MV-4-11 (cell line): Measurements from ENCODE around the gene RASSF7.

Experiments
- DNase-seq: peaks from one replicate; lab custom pipeline; 2025; lab: John Stamatoyannopoulos, UW

Gene RASSF7

DNA sequence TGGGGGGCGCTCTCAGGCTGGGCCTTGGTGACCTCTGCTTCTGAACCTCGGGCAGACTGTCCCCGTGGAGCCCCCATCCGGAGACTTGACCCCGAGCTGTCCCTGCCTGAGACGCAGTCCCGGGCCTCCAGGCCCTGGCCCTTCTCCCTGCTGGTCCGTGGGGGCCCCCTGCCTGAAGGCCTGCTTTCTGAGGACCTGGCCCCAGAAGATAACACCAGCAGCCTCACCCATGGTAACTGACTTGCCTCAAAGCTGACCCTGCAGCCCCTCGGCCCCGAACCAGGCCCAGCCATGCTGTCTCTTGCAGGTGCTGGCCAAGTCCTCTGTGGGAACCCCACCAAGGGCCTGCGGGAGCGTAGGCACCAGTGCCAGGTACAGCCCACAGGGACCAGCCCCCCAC is 9.2 kb upstream of the RASSF7 start:
- no peak for DNase-seq

GRCh38 chr11:553083-553987 is 7.4 kb upstream of the RASSF7 start:
- DNase-seq, result no peak

- no peak for DNase-seq
These were observed 6.8 kb upstream of the RASSF7 start for GRCh38 chr11:553988-554340.

DNA sequence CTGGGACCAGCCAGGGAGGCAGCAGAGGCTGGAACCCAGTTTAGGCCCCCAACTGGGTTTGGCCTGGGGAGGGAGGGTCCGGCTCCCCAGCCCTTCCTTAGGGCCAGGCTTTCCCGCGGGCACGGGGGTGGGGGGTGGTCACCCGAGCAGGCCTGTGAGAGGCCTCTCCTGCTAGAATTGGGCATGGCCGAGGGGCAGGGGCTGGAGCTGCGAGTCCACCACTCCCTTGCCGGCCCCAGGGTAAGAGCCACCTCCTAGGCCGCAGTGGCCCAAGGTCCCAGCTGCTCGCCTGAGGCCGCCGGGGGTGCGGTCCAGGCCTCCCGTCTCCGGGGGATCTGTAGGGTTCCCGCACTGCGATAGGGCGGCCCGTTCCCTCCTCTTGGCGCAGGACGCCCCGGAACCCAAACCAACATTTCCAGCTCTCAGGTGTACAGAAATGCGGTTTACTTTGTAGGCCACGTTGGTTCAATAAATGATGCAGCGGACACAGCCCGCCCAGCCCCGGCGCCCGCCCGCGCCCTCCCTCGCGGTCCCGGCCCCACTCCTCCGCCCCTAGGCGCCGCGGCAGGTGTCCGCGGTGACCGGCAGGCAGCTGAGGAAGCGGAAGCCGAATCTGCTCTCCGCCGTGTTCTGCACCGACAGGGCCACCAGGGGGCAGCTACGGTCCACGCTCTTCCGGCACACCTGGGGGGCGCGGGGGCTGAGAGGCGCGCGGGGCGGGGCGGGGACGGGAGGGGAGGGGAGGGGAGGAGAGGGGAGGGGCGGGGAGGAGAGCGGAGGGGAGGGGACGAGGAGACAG is 6.1 kb upstream of the RASSF7 start:
- peak; percentile 30 for DNase-seq

GRCh38 chr11:555227-555779 is 5.5 kb upstream of the RASSF7 start:
- no peak for DNase-seq

DNA sequence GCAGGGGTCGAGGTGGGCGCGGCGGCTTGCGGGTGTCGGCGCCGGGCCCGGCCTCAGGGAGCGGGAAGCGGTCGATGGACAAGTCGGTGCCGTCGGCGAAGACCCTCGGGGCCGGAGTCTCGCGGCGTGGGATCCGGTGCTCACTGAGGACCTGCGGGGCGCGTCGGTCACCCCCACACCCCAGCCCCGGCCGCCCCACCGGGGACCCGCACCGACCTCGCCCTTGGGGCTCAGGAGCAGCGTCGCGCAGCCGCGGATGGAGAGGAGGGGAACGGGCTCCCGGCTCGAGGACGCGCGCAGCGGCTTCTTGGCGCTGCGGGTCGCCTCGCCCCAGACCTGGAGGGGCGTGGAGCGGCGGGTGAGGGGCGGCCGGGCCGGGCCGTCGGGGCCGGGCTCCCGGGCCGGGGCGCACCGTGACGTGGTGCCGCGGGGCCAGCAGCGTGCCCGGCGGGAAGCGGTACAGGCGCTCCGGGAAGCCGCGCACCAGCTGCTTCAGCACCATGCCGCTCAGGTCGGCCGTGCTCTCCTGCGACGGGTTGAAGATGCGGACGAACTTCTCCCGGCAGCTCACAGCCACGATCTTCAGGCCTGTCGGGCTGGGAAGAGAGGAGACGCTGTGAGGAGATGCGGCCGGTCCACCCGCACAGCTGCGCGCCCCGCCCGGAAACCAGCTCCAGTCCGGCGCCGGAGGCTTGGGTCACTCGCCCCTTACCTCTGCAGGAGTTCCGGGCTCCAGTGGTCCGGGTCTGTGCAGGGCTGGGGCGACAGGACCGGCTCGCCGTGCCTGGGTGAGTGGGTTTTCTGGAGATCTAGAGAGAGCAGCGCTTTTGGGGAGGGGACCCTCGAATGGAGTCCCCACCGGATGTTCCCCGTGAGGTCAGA is 4.7 kb upstream of the RASSF7 start:
- DNase-seq, result no peak

DNA sequence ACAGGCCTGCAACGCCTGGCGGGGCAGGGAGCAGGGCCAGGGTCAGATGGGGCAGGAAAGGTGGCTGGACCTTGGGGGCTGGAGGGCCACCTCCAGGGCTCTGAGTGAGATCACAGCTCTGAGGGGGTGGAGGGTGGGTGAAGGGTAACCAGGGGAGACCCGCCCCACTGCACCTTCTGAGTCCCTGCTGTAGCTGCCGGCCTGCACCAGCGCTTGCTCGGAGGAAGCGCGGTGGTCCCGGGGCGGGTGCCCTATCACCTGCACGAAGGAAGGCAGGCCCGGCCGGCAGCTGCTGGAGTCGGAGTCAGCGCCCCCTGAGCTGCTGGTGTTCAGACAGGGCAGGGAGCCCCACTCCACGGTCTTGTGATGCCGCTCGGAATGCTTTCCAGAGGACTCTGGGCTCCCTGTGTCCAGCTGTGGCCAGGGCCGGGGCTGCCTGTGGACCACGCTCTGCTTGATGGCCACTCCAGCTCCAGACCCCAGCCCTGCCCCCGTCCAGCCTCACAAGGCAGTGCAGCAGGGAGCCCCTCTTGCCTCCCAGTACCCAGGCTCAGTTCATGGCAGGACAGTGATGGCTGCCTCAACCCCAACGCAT is 4.0 kb upstream of the RASSF7 start:
- DNase-seq, result no peak

DNA sequence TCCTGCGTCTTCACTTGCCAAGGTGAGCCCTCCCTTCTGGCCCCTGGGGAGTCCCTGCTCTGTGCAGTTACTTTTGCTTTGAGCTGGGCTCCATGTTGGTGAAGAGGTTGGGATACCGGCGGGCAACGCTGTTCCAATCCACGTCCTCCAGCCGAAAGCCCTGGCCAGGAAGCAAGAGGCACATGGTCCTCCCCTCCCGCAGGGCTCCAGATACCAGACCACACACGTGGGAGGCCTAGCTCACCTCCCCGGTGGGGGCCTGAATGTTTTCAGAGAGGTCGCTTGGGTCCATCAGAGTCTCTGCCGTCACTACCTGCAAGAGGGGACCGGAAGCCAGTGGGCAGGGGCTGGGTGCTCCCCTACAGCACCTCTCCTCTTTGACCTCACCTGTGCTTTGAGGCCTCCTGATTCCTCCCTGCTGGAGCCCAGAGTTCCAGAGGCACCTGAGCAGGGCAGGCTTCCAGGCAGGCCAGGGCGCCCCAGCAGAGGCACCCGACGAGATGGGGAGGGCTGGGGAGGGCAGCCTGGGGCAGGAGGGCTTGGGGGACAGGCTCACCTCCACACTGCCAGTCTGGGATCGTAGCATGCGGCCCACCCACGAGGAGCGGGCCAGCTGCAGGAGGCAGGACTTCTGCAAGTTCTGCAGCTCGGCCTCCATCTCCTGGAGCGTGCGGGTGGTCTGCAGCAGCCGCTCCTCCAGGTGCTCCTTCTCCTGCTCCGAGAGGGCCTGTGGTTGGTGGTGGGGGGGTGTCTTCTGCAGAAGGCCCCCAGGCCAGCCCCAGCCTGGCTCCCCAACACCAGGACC is 3.2 kb upstream of the RASSF7 start:
- no peak for DNase-seq

DNA sequence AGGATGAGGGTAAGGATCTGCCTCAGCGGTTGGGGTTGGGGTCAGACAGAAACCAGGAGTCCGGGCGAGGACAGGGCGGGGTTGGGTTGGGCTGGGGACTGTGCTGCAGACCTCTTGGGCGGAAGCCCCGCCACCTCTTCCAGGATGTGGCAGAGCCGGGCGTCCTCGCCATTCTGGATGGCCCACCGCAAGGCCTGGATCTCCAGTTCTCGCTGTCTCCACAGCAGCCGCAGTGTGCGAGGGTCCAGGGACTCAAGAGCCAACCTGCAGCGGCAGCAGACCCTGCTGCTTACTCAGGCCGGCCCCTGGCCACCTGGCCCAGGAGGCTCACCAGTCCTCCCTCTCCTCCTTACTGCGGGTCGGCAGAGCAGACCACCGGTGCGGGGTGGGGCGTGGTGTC is 2.3 kb upstream of the RASSF7 start:
- no peak for DNase-seq

- no peak for DNase-seq
These were observed 1.6 kb upstream of the RASSF7 start for GRCh38 chr11:559020-559620.

DNA sequence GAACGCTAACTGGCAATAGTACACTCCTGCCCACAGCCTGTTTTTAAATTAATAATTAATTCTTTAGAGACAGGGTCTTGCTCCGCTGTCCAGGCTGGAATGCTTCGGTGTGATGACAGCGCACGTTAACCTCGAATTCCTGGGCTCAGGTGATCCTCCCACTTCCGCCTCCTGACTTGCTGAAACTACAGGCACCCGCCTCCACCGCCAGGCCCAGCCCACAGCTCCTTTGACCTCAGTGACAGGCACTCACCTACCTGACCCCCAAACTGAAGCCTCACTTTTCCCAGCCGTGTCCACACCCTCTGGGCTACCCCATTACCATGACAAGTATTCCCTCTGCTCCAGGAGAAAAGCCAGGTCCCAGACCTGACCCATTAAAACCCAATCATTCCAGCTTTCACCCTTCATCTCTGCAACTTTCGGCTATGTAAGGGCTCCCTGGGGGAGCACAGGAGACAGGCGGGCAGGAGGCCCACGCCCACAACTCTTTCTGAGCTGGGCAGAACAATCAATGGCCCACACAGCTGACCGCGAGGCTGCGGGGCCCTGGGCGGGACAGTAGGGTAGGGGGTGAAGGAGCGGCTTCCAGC is 962 bp upstream of the RASSF7 start:
- DNase-seq, result no peak

DNA sequence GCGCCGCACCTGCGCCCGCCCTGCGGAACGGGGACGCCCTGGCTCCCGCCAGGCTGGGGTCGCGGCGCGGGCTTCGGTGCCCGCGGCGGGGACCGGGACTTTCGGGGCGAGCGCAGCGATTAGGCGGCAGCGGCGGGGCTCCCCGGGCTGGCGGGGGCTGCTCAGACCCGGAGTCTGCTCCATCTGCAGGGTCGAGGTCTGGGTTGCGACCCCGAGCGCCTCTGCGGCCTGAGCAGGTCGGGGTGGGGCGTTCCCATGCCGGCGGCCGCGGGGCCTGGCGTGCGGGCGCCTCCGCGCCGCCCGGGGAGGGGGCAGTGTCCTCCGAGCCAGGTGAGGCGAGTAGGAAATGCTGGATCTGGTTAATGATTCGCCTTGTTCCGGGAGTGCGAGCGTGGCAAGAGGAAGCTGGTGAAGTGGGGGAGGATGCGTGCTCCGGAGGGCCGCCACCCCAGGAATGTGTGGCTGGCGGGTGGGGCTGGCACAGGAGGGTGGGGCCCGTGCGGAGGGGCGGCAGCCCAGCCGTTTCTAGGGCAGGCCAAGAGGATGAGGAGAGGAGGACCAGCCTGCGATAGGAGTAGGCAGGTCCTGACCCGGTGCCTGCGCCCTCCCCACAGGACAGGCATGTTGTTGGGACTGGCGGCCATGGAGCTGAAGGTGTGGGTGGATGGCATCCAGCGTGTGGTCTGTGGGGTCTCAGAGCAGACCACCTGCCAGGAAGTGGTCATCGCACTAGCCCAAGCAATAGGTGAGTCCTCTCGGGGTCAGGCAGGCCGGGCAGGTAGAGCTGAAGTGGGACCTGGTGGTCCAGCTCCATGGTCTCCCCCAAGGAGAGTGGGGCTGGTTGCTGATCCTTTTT is 606 bp downstream of the RASSF7 start:
- peak; percentile 36 for DNase-seq

- DNase-seq, result no peak
These were observed 1.4 kb downstream of the RASSF7 start for GRCh38 chr11:562046-562645.

DNA sequence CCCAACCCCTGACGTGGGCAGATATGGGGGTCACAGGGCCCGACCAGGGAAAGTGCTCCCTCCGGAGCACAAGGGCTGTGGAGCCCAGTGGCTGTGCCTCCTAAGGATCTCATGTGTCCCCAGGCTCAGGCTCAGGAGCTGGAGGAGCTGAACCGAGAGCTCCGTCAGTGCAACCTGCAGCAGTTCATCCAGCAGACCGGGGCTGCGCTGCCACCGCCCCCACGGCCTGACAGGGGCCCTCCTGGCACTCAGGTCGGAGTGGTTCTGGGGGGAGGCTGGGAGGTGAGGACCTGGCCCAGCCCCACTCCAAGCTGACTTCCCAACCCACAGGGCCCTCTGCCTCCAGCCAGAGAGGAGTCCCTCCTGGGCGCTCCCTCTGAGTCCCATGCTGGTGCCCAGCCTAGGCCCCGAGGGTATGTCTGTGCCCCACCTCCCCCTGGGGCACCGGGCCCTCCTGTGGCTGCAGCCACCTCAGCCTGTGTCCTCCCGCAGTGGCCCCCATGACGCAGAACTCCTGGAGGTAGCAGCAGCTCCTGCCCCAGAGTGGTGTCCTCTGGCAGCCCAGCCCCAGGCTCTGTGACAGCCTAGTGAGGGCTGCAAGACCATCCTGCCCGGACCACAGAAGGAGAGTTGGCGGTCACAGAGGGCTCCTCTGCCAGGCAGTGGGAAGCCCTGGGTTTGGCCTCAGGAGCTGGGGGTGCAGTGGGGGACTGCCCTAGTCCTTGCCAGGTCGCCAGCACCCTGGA is 2.5 kb downstream of the RASSF7 start:
- DNase-seq, result no peak

DNA sequence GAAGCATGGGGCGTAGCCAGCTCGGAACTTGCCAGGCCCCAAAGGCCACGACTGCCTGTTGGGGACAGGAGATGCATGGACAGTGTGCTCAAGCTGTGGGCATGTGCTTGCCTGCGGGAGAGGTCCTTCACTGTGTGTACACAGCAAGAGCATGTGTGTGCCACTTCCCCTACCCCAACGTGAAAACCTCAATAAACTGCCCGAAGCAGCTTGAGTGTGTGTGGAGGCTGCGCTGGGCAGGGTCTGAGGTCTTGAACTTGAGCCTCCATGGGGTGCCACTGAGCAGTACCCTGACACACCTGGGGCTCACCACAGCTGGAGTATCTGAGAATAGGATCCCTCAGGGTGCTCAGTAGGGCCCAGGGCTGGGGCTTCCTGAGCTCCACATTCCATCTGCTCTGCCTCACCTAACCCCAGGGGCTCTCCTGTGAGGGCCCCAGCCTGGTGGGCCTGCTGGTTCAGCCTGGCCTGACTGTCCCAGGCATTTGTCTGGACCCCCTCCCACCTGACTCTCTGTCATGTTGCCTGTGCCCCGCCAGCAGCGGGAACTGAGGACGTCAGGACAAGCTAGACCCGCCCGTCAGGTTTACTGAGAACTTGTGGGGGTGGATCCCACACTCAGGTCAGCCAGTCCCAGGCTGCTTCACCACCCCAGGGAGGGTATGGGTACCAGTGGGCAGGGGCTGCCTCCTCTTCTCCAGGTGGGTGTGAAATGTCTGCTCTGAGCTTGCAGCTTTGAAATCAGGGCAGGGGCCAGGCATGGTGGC is 3.2 kb downstream of the RASSF7 start:
- DNase-seq, result no peak

DNA sequence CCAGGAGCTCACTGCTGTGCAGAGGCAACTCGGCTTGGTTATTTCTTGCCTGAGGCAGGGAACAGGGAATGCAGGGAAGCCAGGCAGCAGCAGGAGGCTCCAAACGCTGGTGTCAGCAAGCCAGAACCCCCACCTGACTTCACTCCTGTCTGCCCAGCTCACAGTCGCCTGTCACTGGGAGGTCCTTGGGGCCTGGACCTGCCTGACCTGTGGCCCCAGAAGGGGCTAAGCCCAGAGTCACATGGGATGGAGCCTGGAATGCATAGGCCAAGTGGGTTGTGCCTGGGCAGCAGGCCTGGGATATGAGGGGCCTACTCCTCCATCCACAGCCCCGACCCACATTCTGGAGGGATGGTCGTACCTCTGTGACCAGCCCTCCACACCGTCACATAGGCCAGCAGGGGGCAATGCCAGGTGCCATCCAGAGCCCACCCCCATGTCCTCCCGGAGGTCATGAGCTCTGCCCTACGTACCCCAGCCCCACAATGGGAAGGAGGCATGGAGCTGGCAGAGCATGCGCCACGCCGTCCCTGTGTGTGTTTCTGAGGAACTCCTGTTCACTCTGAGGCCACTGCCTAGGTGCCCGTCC is 5.2 kb downstream of the RASSF7 start:
- DNase-seq, result no peak
